AG09319 (cell line): ENCODE data around the gene STIMATE.

ENCODE experiments used
- DNase-seq: peaks from one replicate; pipeline ENCODE4 v3.0.0-alpha.2; 2010; ENCODE audit warnings: low read depth; ENCODE audit errors: extremely low read depth
- TF ChIP-seq, protein P1 (sequence below): IDR thresholded peaks from 2 replicates; pipeline ENCODE4 v1.5.1; 2011; ENCODE audit warnings: low read depth, mild to moderate bottlenecking, inconsistent platforms, low read length, moderate library complexity

The STIMATE gene

GRCh38 chr3:52871761-52872160 is 25.6 kb downstream of the STIMATE start:
- no peak for DNase-seq
- TF ChIP-seq, protein P1, sequence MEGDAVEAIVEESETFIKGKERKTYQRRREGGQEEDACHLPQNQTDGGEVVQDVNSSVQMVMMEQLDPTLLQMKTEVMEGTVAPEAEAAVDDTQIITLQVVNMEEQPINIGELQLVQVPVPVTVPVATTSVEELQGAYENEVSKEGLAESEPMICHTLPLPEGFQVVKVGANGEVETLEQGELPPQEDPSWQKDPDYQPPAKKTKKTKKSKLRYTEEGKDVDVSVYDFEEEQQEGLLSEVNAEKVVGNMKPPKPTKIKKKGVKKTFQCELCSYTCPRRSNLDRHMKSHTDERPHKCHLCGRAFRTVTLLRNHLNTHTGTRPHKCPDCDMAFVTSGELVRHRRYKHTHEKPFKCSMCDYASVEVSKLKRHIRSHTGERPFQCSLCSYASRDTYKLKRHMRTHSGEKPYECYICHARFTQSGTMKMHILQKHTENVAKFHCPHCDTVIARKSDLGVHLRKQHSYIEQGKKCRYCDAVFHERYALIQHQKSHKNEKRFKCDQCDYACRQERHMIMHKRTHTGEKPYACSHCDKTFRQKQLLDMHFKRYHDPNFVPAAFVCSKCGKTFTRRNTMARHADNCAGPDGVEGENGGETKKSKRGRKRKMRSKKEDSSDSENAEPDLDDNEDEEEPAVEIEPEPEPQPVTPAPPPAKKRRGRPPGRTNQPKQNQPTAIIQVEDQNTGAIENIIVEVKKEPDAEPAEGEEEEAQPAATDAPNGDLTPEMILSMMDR, result no peak

GRCh38 chr3:52870471-52870870 is 26.9 kb downstream of the STIMATE start:
- no peak for DNase-seq
- TF ChIP-seq, protein P1, result no peak

GRCh38 chr3:52866427-52866826 is 30.9 kb downstream of the STIMATE start:
- TF ChIP-seq, protein P1, result no peak
- no peak for DNase-seq

DNA sequence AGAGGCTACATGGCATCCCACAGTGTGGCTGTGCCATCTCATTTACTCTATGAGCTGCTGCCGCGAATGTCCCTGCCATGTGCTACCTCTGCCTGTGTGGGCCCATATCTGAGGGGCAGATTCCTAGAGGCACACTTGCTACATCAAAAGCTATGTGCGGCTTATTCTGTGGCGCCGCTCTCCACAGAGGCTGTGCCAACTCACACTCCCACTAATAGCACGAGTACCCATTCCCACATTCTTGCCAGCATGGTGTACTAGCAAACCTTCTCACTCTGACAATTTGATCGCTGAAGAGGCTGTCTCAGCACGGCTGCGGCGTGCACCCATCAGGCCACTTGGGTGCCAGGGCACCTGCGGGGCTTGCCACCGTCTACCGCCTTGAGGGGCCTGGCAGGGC is 31.4 kb downstream of the STIMATE start:
- TF ChIP-seq, protein P1, result no peak
- DNase-seq, result no peak

DNA sequence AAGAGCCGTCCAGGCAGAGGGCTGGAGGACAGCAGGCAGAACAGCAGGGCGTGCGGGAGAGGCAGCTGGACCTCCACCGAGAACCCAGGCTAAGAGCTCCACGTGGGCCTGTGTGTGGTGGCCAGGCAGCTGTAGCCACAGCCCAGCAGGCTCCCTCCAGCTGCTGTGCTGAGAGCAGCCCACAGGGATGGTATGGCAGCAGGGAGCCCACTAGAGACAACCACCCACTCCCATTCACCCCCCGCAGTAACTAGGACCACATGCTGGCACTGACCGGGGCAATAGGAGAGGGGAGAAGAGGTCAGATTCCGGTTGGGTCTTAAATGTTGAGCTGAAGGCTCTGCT is 37.0 kb downstream of the STIMATE start:
- DNase-seq, result no peak

DNA sequence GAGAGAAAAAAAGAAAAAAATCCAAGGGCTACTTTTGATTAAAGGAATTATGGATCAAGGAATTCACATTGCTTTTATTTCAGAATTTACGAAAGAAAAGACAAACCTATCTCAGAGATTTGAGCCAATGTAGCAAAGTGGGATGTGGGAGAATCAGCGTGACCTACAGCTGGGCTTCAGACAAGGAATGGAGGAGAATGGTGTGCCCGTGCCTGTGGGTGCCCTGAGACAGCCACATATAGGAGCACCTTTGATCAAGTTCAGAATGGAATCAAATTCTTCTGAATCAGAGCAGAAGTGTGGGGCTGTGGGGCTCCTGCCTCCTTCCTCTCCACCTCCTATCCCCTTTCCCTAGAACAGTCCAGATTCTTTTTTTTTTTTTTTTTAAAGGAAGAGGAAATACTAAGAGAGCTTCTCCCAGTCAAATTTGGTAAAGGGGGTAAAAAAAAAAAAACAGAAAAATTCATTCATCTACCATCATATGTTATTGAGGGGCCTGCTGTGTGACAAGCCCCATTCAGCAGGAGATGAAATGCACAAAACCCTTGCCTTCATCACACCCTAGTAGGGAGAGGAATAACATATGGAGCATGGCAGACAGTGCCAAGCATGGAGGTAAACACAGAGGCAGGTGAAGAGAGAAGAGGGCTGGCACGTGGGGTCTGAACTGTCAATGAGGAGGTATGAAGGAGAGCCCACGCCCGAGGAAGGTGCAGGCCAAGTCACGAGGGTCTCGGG is 37.5 kb downstream of the STIMATE start:
- TF ChIP-seq, protein P1, result no peak
- no peak for DNase-seq

More for the DNA sequence above, 37.0 kb downstream of the STIMATE start:
- TF ChIP-seq, protein P1, result no peak

DNA sequence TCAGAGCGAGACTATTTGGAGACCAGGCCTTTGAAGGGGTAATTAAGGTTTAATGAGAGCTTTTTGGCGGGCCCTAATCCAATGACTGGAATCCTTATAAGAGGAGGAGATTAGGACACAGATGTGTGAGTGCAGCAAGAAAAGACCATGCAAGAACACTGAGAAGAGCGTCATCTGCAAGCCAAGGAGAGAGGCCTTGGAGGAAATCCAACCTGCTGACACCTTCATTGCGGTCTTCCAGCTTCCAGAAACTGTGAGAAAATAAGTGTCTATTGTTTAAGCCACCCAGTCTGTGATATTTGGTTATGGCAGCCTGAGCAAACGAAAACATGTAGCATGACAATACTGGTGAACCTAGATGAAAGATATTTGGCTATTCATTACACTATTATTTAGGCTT is 39.5 kb downstream of the STIMATE start:
- TF ChIP-seq, protein P1, result no peak
- no peak for DNase-seq
